DMS 273 (cell line): Measurements from ENCODE around the gene PMM2.
A peak's percentile ranks its signal among the peaks of the same experiment; 100 is the strongest.
"Not testable (repeated sequence)": the region's sequence is repeated elsewhere in the genome, so short reads cannot be mapped to it uniquely, and the experiment has no call there.

Experiments used
- DNase-seq: peaks from one replicate; lab custom pipeline; 2025; ENCODE audit not compliant: unreplicated experiment; lab: John Stamatoyannopoulos, UW

PMM2 gene

GRCh38 chr16:8797364-8798173 lies at the start of gene PMM2, which contains the start of gene TMEM186:
Gene PMM2 (plus strand): TSS chr16:8797839. CDS start chr16:8797883, 44 bp downstream.
Gene TMEM186 (minus strand): TSS chr16:8797639. CDS start chr16:8797614, 25 bp downstream.
- DNase-seq: peak; percentile 99

- DNase-seq: not testable (repeated sequence)
Measured at GRCh38 chr16:8748944-8749343, 48.7 kb upstream of the PMM2 start.

GRCh38 chr16:8751481-8752311 lies 45.9 kb upstream of the PMM2 start:
- no peak for DNase-seq

- DNase-seq: no peak
Measured at GRCh38 chr16:8752706-8753105, 44.9 kb upstream of the PMM2 start.

- DNase-seq: no peak
Measured at GRCh38 chr16:8753416-8754054, 44.1 kb upstream of the PMM2 start.

- DNase-seq: peak; percentile 39
Measured at GRCh38 chr16:8756755-8757154, 40.9 kb upstream of the PMM2 start.

GRCh38 chr16:8758022-8758421 lies 39.6 kb upstream of the PMM2 start:
- no peak for DNase-seq

- no peak for DNase-seq
Measured at GRCh38 chr16:8760021-8760420, 37.6 kb upstream of the PMM2 start.

GRCh38 chr16:8761078-8761477 lies 36.6 kb upstream of the PMM2 start:
- DNase-seq: no peak

- no peak for DNase-seq
Measured at GRCh38 chr16:8762254-8762653, 35.4 kb upstream of the PMM2 start.

GRCh38 chr16:8763083-8763482 lies 34.6 kb upstream of the PMM2 start:
- DNase-seq: no peak

- DNase-seq: no peak
Measured at GRCh38 chr16:8763899-8764298, 33.7 kb upstream of the PMM2 start.

- DNase-seq: no peak
Measured at GRCh38 chr16:8764525-8765250, 33.0 kb upstream of the PMM2 start.

- no peak for DNase-seq
Measured at GRCh38 chr16:8767176-8767575, 30.5 kb upstream of the PMM2 start.

GRCh38 chr16:8768283-8768682 lies 29.4 kb upstream of the PMM2 start:
- DNase-seq: no peak

GRCh38 chr16:8768692-8769091 lies 28.9 kb upstream of the PMM2 start:
- DNase-seq: no peak

GRCh38 chr16:8773537-8773936 lies 24.1 kb upstream of the PMM2 start:
- no peak for DNase-seq

- no peak for DNase-seq
Measured at GRCh38 chr16:8774208-8774607, 23.4 kb upstream of the PMM2 start.

- no peak for DNase-seq
Measured at GRCh38 chr16:8775359-8775758, 22.3 kb upstream of the PMM2 start.

GRCh38 chr16:8776129-8776584 lies 21.5 kb upstream of the PMM2 start:
- DNase-seq: no peak

GRCh38 chr16:8777217-8777616 lies 20.4 kb upstream of the PMM2 start:
- no peak for DNase-seq
